ENCODE results near the gene SELENOT.
"Not testable (repeated sequence)": the region's sequence is repeated elsewhere in the genome, so short reads cannot be mapped to it uniquely, and the experiment has no call there.

Gene SELENOT, protein sequence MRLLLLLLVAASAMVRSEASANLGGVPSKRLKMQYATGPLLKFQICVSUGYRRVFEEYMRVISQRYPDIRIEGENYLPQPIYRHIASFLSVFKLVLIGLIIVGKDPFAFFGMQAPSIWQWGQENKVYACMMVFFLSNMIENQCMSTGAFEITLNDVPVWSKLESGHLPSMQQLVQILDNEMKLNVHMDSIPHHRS

DNA sequence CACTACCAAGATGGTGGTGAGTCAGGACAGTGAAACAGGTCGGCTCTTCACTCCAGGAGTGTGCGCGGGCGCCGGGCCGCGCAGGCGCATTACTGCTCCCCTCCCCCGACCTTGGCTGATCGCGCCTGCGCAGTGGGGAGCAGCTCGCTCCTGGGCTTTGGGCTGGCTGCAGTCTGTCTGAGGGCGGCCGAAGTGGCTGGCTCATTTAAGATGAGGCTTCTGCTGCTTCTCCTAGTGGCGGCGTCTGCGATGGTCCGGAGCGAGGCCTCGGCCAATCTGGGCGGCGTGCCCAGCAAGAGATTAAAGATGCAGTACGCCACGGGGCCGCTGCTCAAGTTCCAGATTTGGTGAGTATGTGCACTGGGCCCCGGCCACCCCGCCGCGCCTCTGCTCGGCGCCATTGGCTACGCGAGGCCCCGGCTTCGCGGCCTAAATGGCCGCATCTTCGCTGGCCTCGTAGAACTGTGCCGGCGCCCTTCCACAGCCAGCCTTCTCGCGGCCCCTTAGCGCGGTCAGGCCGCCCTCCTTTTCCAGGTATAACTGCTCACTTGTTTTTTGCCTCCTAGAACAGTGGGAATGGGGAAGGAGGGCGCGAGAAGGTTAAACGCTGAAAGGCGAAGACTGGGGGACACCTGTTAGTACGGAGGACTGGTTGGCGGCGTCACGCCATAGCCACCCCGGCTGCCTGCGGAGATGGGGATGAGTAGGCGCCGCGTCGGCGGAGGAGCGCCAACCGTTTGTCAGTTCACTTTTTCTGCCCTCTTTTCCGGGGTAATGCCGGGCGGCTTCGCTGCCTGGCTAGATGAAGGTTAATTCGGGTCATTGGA is at the start of gene SELENOT:
TSS of gene SELENOT (plus strand) at position 169 of the 827 bp plus-strand sequence. CDS start at position 211, 42 bp downstream.
- DNase-seq = peak; percentile 96

- DNase-seq = no peak
Observed at GRCh38 chr3:150555859-150556436, 47.2 kb upstream of the SELENOT start.

DNA sequence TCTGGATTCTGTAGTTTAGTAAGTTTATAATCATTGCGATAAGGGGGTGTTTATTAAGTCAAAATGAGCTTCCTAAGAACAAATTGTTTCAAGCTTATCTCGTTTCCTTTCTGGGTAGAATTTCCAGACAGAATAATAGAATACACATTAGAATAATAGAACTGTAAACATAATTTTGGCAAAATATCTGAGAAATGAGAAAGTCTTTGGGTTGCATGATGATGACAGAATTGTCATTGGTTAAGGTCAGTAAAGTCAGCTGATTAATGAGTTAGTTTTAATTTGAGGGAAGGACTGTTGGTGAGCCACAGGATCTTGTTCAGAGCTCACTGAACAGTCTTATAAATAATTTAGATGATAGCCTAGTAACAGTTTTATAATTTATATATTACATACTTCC is 46.3 kb upstream of the SELENOT start:
- DNase-seq = no peak

DNA sequence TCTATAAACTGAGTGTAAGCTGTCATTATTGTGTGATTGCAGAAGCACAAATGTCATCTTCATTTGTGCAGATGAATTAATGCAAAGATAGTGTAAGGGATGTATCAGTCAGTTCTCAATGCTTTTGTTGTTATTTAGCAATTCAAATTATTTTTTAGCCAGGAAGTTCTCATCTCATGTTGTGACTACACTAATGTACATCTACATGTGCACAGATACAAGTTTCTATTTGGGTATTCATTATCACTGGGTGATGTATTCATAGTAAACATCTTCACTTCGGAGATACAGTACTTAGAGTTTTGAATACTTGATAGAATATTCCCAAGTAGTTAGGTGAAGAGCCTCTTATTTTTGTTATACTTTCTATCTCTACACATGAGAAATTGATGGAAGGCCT is 45.4 kb upstream of the SELENOT start:
- DNase-seq = no peak

- no peak for DNase-seq
Observed at GRCh38 chr3:150564243-150564642, 38.9 kb upstream of the SELENOT start.

DNA sequence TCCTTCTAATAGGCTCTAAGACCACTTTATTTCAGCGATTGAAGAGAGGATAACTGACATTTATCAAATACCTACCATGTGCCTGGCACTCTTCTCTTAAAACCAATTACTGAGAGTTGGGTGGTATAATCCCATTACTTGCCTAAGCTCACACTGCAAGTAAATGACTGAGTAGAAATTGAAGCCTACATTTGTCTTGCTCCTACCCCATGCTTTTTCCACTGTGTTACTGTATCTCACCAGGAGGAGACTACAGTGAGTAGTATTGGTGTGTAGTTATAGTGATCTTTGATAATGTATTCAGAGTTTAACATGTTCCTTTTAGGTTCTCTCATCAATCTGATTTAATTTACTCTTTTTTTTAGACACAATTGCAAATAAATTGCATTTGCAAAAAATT is 35.8 kb upstream of the SELENOT start:
- DNase-seq = no peak

GRCh38 chr3:150577855-150578254 is 25.3 kb upstream of the SELENOT start:
- no peak for DNase-seq

GRCh38 chr3:150581174-150581573 is 21.9 kb upstream of the SELENOT start:
- no peak for DNase-seq

GRCh38 chr3:150582620-150583019 is 20.5 kb upstream of the SELENOT start:
- DNase-seq = no peak

- no peak for DNase-seq
Observed at GRCh38 chr3:150583028-150583427, 20.1 kb upstream of the SELENOT start.

GRCh38 chr3:150588027-150588830 is 14.9 kb upstream of the SELENOT start:
- no peak for DNase-seq

- DNase-seq = no peak
Observed at GRCh38 chr3:150589759-150590158, 13.4 kb upstream of the SELENOT start.

GRCh38 chr3:150594150-150594549 is 9.0 kb upstream of the SELENOT start:
- DNase-seq = no peak

DNA sequence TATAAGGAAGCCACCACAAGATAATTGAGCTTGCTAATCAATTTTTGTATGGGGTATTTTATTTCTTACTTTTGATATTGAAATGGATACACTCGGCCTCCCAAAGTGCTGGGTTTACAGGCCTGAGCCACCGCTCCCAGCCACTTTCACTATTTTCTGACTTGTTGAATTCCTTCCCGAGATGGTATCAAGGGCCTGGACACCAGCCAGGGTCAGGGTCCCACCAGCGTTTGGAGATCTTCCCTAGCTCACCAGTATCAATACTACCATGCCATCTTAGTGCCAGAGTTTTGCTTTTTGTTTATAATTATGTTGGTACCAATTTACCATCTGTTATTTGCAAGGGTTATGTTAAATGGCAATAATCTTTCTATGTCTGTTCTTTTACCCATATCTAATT is 5.5 kb upstream of the SELENOT start:
- DNase-seq = no peak

GRCh38 chr3:150599611-150600297 is 3.4 kb upstream of the SELENOT start:
- no peak for DNase-seq

DNA sequence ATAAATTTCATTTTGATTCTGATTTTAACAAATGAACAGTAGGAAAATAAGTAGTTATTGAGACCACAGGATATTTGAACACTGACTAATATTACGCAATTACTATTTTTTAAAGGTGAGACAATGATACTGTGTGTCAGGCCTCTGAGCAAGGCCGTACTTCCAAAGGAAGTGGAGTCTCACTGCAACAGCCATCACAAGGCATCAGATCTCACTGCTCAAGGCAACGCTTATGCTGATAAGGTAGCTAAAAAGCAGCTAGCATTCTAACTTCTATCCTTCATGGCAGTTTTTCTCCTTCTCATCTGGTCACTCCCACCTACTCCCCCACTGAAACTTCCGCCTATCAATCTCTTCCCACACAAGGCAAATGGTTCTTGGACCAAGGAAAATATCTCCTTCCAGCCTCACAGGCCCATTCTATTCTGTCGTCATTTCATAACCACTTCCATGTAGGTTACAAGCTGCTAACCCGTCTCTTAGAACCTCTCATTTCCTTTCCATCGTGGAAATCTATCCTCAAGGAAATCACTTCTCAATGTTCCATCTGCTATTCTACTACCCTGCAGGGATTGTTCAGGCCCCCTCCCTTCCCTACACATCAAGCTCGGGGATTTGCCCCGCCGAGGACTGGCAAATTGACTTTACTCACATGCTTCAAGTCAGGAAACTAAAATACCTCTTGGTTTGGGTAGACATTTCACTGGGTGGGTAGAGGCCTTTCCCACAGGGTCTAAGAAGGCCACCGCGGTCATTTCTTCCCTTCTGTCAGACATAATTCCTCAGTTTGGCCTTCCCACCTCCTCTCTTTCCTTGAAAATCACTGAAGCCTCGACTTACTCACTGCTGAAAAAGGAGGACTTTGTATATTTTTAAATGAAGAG is 2.2 kb upstream of the SELENOT start:
- DNase-seq = not testable (repeated sequence)

GRCh38 chr3:150602426-150603152 is 532 bp upstream of the SELENOT start:
- no peak for DNase-seq

DNA sequence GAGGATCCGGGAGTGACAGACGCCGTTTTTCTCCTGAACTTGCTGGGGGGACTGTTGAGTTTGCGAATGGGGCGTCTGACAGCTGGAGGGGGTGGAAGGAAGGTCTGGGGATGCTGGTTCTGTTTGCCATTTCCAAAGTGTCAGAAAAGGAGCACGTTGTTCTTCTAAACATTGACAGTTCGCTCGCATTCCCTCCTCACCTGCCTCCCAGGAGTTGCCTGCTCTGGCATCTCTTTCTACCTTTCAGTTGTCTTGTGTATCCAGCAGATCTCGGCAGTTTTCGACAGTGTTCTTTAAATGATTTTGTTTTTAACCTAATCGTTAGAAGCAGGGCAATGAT is 829 bp downstream of the SELENOT start:
- DNase-seq = no peak

DNA sequence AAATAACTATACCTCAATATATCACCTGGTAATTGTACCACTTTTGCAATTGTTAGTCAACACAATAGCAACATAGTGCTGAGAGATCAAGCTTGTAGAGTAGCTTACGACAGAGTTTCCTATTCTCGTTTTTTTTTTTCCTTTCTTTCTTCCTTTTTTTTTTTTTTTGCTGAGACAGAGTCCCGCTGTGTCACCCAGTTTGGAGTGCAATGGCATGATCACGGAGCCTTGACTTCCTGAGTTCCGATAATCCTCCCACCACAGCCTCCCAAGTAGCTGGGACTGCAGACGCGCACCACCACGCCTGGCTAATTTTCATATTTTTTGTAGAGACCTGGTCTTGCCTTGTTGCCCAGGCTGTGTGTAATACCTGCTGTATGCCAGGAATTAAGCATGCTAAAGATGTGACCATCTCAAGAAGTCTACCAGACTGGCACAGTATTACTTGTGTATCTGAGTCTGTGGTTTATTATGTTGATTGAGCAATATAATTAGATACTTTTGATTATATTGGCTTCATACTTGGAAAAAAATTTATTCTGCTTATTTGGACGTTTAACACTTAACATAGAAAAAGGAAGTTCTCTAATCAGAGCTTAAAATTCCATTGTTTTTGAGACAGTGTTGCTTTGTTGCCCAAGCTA is 3.0 kb downstream of the SELENOT start:
- no peak for DNase-seq

DNA sequence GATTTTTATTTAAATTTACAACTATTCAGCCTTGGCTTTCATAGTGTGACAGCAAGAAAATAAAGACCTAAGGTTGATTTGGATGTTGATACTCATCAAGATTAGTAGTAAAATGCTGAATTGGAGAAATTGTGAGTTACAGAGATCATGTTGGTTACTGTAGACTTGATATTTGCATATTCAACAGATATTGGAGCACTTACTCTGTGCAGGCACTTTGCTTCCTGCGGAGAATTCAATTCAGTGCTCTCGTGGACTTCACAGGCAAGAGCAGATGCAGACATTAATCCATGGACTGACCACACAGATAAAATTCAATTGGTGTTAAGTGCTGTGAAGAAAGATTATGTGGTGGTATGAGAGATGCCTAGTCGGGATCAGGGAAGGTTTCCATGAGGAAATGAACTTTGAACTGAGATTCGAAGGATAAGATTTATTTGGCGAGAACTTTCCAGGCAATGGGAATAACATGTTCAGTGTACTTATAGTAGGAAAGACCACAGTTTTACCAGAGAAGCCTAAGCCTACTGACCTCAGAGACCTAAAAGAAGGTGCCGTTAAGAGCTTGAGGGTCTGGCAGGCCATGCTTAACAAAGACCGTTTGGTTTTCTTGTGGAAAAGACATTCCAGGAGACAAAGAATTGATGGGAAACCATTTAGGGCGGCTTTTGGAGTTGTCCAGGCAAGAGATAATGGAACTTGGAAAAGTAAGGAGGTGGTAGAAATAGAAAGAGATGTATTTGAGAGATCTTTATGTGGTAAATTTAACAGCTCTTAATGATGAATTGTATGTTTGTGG is 4.3 kb downstream of the SELENOT start:
- DNase-seq = no peak
